HL-60 (cell line): ENCODE data around the gene C1orf167.

ENCODE experiments used
- DNase-seq, 2 experiments: peaks; one replicate each; pipeline ENCODE4 v3.0.0-alpha.2; 2010 to 2020; ENCODE audit warnings: low read depth in 1 of 2, low spot score in 1 of 2
- H3K27ac ChIP-seq: fragments of 250-450 bp; sonication (Bioruptor Pico); replicated peaks from 2 replicates; pipeline ENCODE4 v1.5.1; 2020; ENCODE audit warnings: mild to moderate bottlenecking, moderate library complexity
- H3K27me3 ChIP-seq: fragments of 250-450 bp; sonication (Bioruptor Pico); 2 replicates; pipeline ENCODE4 v1.5.1; 2021; ENCODE audit warnings: mild to moderate bottlenecking, moderate library complexity; ENCODE audit not compliant: insufficient read depth, poor library complexity, severe bottlenecking
- H3K4me3 ChIP-seq: replicated peaks from 2 replicates; pipeline ENCODE4 v1.5.1; 2011; ENCODE audit warnings: mild to moderate bottlenecking, control low read depth, low read length; ENCODE audit not compliant: insufficient read depth
- CTCF ChIP-seq: IDR thresholded peaks from one replicate; pipeline ENCODE4 v1.5.1; 2011; ENCODE audit warnings: low read length, control low read depth, inconsistent platforms; ENCODE audit not compliant: insufficient read depth
- GABPA ChIP-seq: IDR thresholded peaks from 2 replicates; pipeline ENCODE4 v1.6.1; 2012; ENCODE audit warnings: low read depth
- POLR2AphosphoS5 ChIP-seq: IDR thresholded peaks from 2 replicates; pipeline ENCODE4 v1.6.1; 2012; ENCODE audit warnings: low read depth
- REST ChIP-seq: IDR thresholded peaks from 2 replicates; pipeline ENCODE4 v1.6.1; 2012; ENCODE audit warnings: low read depth; ENCODE audit not compliant: insufficient replicate concordance
- SPI1 ChIP-seq: IDR thresholded peaks from 2 replicates; pipeline ENCODE4 v1.6.1; 2012; ENCODE audit warnings: low read depth, mild to moderate bottlenecking, borderline replicate concordance

Gene C1orf167

GRCh38 chr1:11749203-11749689 is 12.7 kb upstream of the C1orf167 start:
- no peak for TF ChIP-seq POLR2AphosphoS5
- peak; percentile 63 for TF ChIP-seq CTCF
- DNase-seq: peak; percentile 67 to 85
- Histone ChIP-seq H3K27me3 (no peaks in the 10 kb centered on the region), H3K27ac (peak overlapping the region; percentile 32), H3K4me3 (no peak overlapping the region)

- no peak for DNase-seq
- H3K27me3 ChIP-seq: no peaks in the 10 kb centered on the region
- H3K27ac ChIP-seq: no peak overlapping the region
- H3K4me3 ChIP-seq: no peak overlapping the region
- TF ChIP-seq CTCF (no peak), GABPA (no peak), REST (no peak), SPI1 (no peak), POLR2AphosphoS5 (no peak)
These were observed 12.0 kb upstream of the C1orf167 start for GRCh38 chr1:11749996-11750395.

GRCh38 chr1:11751087-11751486 is 10.9 kb upstream of the C1orf167 start:
- DNase-seq: no peak

GRCh38 chr1:11752359-11753088 is 9.5 kb upstream of the C1orf167 start:
- H3K27me3 ChIP-seq: no peaks in the 10 kb centered on the region
- TF ChIP-seq GABPA (no peak), REST (no peak), SPI1 (no peak)
- no peak overlapping the region for H3K27ac ChIP-seq
- no peak overlapping the region for H3K4me3 ChIP-seq
- DNase-seq: no peak

More at GRCh38 chr1:11751087-11751486, 10.9 kb upstream of the C1orf167 start:
- no peak for TF ChIP-seq CTCF
- H3K27ac ChIP-seq: no peak overlapping the region
- H3K4me3 ChIP-seq: no peak overlapping the region
- no peaks in the 10 kb centered on the region for H3K27me3 ChIP-seq
